Lung (tissue), 12 donors: ENCODE data around the gene IGDCC3. TPM values are rescaled to one million over a fixed set of nuclear protein-coding genes. Genes with fewer than 3 reads are reported as not detected.

Experiments used
- ATAC-seq: fragments of 200-7000 bp; cut with Tn5 transposase; one replicate; pipeline ENCODE4 v1.9.1; 2020; ENCODE audit warnings: moderate number of reproducible peaks; ENCODE audit not compliant: insufficient read depth, low FRiP score
- DNase-seq, 3 donors: peaks; one replicate each; pipeline ENCODE4 v3.0.0-alpha.2; 2013 to 2017
- H3K27ac ChIP-seq, 2 donors: one replicate each; pipeline ENCODE4 v1.5.1; 2013; ENCODE audit warnings: mild to moderate bottlenecking in 2 of 2, moderate library complexity in 2 of 2, control low read depth in 1 of 2, inconsistent platforms in 1 of 2, low read depth in 1 of 2, low read length in 1 of 2
- H3K27me3 ChIP-seq, 3 donors: one replicate each; pipeline ENCODE4 v1.5.1; 2013; ENCODE audit warnings: low read length in 2 of 3; ENCODE audit not compliant: control insufficient read depth in 3 of 3, insufficient read depth in 3 of 3
- H3K36me3 ChIP-seq, 4 donors: one replicate each; pipeline ENCODE4 v1.5.1; 2013; ENCODE audit warnings: low read length in 4 of 4, mild to moderate bottlenecking in 1 of 4, moderate library complexity in 1 of 4; ENCODE audit not compliant: control insufficient read depth in 4 of 4, insufficient read depth in 4 of 4
- H3K4me1 ChIP-seq, 5 donors: one replicate each; pipeline ENCODE4 v1.5.1; 2013; ENCODE audit warnings: low read length in 5 of 5, mild to moderate bottlenecking in 2 of 5, moderate library complexity in 1 of 5; ENCODE audit not compliant: control insufficient read depth in 5 of 5, insufficient read depth in 5 of 5
- H3K4me3 ChIP-seq: one replicate; pipeline ENCODE4 v1.5.1; 2013; ENCODE audit warnings: mild to moderate bottlenecking, control low read depth, moderate library complexity
- H3K9ac ChIP-seq, 2 donors: one replicate each; pipeline ENCODE4 v1.5.1; 2013; ENCODE audit warnings: low read length in 2 of 2, control low read depth in 1 of 2; ENCODE audit not compliant: insufficient read depth in 1 of 2
- H3K9me3 ChIP-seq, 4 donors: one replicate each; pipeline ENCODE4 v1.5.1; 2013; ENCODE audit warnings: low read length in 3 of 4, mild to moderate bottlenecking in 1 of 4, moderate library complexity in 1 of 4; ENCODE audit not compliant: control insufficient read depth in 4 of 4, insufficient read depth in 3 of 4
- CTCF ChIP-seq: IDR thresholded peaks from 2 replicates; pipeline ENCODE4 v1.5.1; 2012; ENCODE audit warnings: mild to moderate bottlenecking; ENCODE audit errors: control extremely low read depth, extremely low read depth
- WGBS, 2 donors: extraction: QIAGEN DNeasy Blood & Tissue Kit; methylation state at CpG; one replicate each; pipeline ENCODE4 v1.1.7; 2013; 5-methylcytosine and 5-hydroxymethylcytosine counted together
- polyA plus RNA-seq, 2 donors: library from polyadenylated mRNA; stranded (reverse); fragments of 200-250 nt; gene quantifications; one replicate each; pipeline ENCODE4 v1.2.1, GENCODE V29; 2013
- total RNA-seq, 2 donors: library from RNA; depleted of rRNA in 1 of 2; stranded (reverse); fragments of >200 nt in 1 of 2; gene quantifications; one replicate each; pipeline ENCODE4 v1.2.1, GENCODE V29; 2014 to 2021
- donor health status: control.
- donor health status: control.
- donor health status: Bipolar disorder and iron deficiency.
- donor health status: healthy.
- donor health status: DM: yes; HTN: yes; CAD: no.

Gene IGDCC3
- total and polyA plus RNA-seq, 4 donors = 0.09 to 1.3 TPM; not detected in 2

GRCh38 chr15:65303687-65304380 lies 74.0 kb downstream of the IGDCC3 start:
- no peak overlapping the region for H3K4me3 ChIP-seq
- DNase-seq = peak; percentile 75 to 88 (median 88)
- peaks cover 0 to 11% (median 3%) of the 10 kb centered on the region in 5 donors for H3K4me1 ChIP-seq
- H3K27me3 ChIP-seq = no peaks in the 10 kb centered on the region
- H3K9ac ChIP-seq = peak overlapping the region; percentile 87 to 96
- no peak for TF ChIP-seq CTCF
- no peak for ATAC-seq
- H3K36me3 ChIP-seq = no peaks in the 10 kb centered on the region
- H3K9me3 ChIP-seq = no peaks in the 10 kb centered on the region
- peak overlapping the region; percentile 92 for H3K27ac ChIP-seq
- WGBS, 2 donors = 1 to 4% methylated on average over 24 of the region's 24 CpGs

DNA sequence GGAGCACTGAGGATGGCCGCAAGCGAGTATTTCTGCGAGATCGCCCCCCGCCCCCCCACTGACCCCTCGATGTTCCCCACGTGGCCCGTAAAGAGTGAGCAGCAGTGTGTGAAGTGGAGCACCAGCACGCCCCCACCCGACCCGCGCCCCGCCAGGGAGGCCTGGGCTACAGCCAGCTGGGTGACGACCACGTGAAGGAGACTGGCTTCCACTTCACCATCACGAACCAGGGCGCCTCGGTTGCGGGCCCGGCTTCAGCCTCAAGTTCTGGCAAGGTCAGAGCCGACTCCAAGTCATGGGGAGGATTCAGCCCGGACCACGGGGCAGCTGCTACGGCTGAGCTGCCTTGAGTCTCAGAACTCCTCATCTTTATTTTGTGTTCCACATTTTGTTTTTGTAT lies 75.7 kb downstream of the IGDCC3 start:
- ATAC-seq = no peak
- no peak overlapping the region for H3K9ac ChIP-seq
- TF ChIP-seq CTCF = no peak
- no peak overlapping the region for H3K27ac ChIP-seq
- H3K27me3 ChIP-seq = no peaks in the 10 kb centered on the region
- H3K4me1 ChIP-seq = peaks cover 0 to 19% (median 3%) of the 10 kb centered on the region in 5 donors
- H3K9me3 ChIP-seq = no peaks in the 10 kb centered on the region
- H3K36me3 ChIP-seq = no peaks in the 10 kb centered on the region
- H3K4me3 ChIP-seq = no peak overlapping the region
- 82 to 90% methylated on average over 24 of the region's 24 CpGs for WGBS, 2 donors
- no peak for DNase-seq

DNA sequence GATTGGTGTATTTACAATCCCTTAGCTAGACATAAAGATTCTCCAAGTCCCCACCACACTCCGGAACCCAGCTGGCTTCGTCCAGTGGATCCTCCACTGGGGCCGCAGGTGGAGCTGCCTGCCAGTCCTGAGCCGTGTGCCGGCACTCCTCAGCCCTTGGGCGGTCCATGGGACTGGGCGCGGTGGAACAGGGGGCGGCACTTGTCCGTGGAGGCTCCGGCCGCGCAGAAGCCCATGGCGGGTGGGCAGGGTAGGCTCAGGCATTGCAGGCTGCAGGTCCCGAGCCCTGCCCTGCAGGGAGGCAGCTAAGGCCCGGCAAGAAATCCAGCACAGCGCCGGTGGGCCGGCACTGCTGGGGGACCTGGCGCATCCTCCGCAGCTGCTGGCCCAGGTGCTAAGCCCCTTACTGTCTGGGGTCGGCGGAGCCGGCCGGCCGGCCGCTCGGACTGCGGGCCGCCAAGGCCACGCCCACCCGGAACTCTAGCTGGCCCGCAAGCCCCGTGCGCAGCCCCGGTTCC lies 76.8 kb downstream of the IGDCC3 start:
- DNase-seq (no peak), ATAC-seq (no peak)
- 95% methylated on average over 36 of the region's 36 CpGs for WGBS, 2 donors

More for the DNA sequence above, 76.8 kb downstream of the IGDCC3 start:
- no peak overlapping the region for H3K27ac ChIP-seq
- H3K4me1 ChIP-seq = peaks cover 0 to 25% (median 3%) of the 10 kb centered on the region in 5 donors
- H3K36me3 ChIP-seq = no peaks in the 10 kb centered on the region
- no peak overlapping the region for H3K4me3 ChIP-seq
- no peaks in the 10 kb centered on the region for H3K27me3 ChIP-seq
- no peak overlapping the region for H3K9ac ChIP-seq
- H3K9me3 ChIP-seq = no peaks in the 10 kb centered on the region
- no peak for TF ChIP-seq CTCF
